ENCODE data around the gene MPL.
"Not testable (repeated sequence)": the region's sequence is repeated elsewhere in the genome, so short reads cannot be mapped to it uniquely, and the experiment has no call there.

The MPL gene

GRCh38 chr1:43398227-43398626 is 60.6 kb downstream of the MPL start:
- H3K36me3 ChIP-seq (ENCODE audit: insufficient read depth, low read length), result peaks cover 2% of the 10 kb centered on the region; the same call in 1 of the 2 replicates
- H3K27ac ChIP-seq (ENCODE audit: low read depth, low read length), result no peak overlapping the region
- H3K4me3 ChIP-seq (ENCODE audit: low read depth, low read length), result no peak overlapping the region
- no peaks in the 10 kb centered on the region for H3K27me3 ChIP-seq (ENCODE audit: insufficient read depth, low read length)
- no peaks in the 10 kb centered on the region for H3K4me1 ChIP-seq (ENCODE audit: control insufficient read depth, insufficient read depth, low read length, unreplicated experiment)
- peaks cover 26% of the 10 kb centered on the region for H3K79me2 ChIP-seq (ENCODE audit: control insufficient read depth, insufficient read depth, low read length, unreplicated experiment)
- no peak overlapping the region for H2AFZ ChIP-seq (ENCODE audit: low read length, unreplicated experiment)

GRCh38 chr1:43400441-43400840 is 62.8 kb downstream of the MPL start:
- H3K79me2 ChIP-seq (ENCODE audit: control insufficient read depth, insufficient read depth, low read length, unreplicated experiment), result peaks cover 15% of the 10 kb centered on the region
- H3K4me1 ChIP-seq (ENCODE audit: control insufficient read depth, insufficient read depth, low read length, unreplicated experiment), result not testable (repeated sequence)
- peaks cover 14% of the 10 kb centered on the region for H3K36me3 ChIP-seq (ENCODE audit: insufficient read depth, low read length)

GRCh38 chr1:43402089-43402865 is 64.7 kb downstream of the MPL start:
- Histone ChIP-seq H3K27ac (ENCODE audit: low read depth, low read length) (no peak overlapping the region), H3K27me3 (ENCODE audit: insufficient read depth, low read length) (no peaks in the 10 kb centered on the region), H3K4me1 (ENCODE audit: control insufficient read depth, insufficient read depth, low read length, unreplicated experiment) (no peaks in the 10 kb centered on the region), H3K79me2 (ENCODE audit: control insufficient read depth, insufficient read depth, low read length, unreplicated experiment) (peaks cover 15% of the 10 kb centered on the region), H2AFZ (ENCODE audit: low read length, unreplicated experiment) (no peak overlapping the region), H3K36me3 (ENCODE audit: insufficient read depth, low read length) (peaks cover 17% of the 10 kb centered on the region), H3K4me3 (ENCODE audit: low read depth, low read length) (no peak overlapping the region)

More at GRCh38 chr1:43400441-43400840, 62.8 kb downstream of the MPL start:
- not testable (repeated sequence) for H3K27ac ChIP-seq (ENCODE audit: low read depth, low read length); H3K27me3 ChIP-seq (ENCODE audit: insufficient read depth, low read length); H3K4me3 ChIP-seq (ENCODE audit: low read depth, low read length); H2AFZ ChIP-seq (ENCODE audit: low read length, unreplicated experiment)
